ENCODE measurements around the gene GDPD5.

GDPD5 gene

DNA sequence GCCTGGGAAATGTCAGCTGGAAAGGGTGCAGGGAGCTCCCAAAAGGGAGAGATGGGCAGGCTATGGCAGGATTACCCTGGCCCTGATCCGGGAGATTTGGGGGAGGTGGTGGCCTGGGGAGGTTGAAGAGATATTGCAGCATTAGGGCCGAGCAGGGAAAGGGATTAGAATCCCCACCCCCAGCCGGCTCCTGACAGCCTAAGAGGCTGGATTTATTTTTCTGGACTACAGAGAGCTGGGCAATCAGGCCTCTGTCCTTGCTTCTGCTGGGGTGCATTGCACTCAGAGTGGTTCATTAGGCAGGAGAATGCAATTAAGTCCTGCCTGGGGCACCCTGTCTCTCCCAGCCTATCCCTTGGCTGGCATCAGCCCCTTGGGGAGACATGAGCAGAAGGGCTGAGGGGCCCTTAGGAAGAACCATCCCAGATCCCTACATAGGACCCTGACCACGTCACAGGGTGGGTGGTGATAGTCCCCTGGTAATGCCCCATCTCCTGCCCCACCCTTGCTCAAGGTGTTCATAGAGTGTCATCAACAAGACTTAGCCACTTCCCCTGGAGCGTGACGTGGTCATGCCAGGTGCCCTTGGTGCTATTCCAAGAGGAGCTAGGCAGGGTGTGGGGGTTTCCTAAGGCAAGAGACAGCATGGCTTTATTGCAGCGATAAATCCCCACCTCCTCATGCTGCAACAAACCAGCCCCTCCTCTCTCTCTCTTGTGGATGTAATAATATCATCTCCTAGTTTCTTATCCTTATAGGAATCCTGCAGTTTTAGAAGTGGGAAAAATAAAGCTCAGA lies 54.4 kb downstream of the GDPD5 start:
- H3K36me3 Mint-ChIP-seq (ENCODE audit: insufficient read depth), result no peaks in the 10 kb centered on the region
- H3K27me3 Mint-ChIP-seq, result no peaks in the 10 kb centered on the region
- H3K4me1 Mint-ChIP-seq (ENCODE audit: low read depth in 2 of 2), result peaks cover 16 to 22% of the 10 kb centered on the region in 2 donors
- no peak overlapping the region for H3K27ac Mint-ChIP-seq
- H3K9me3 Mint-ChIP-seq, result no peaks in the 10 kb centered on the region
- no peak for ATAC-seq (replicated peaks)
- no peak overlapping the region for H3K4me3 Mint-ChIP-seq
- no peak for DNase-seq

DNA sequence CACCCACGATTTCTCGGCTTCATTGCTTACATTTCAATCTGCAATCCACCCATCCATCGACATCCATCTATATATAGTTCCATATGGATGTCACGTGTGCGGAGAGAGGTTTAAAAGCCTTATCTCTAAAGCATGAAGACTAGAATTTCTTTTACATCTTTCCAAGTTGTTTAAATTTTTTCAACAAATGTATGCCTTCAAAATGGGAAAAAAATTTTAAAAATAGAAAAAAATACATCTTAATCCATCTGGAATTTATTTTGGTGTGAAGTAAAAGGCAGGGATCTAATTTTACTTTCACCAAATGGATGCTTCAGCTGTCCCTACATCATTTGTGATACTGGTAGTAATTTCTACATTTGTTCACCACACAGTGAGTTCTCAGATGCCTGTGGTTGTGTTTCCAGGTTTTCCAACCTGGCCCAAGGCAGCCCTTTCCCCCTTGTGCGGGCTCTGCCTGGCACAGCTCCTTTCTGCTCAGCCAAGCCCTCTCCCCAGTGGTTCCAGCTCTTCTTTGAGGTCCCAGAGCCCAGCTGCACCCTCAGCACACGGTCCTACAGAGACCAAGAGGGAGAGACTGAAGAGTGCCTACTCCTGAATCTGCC lies 55.2 kb downstream of the GDPD5 start:
- H3K9me3 Mint-ChIP-seq, result no peaks in the 10 kb centered on the region
- no peaks in the 10 kb centered on the region for H3K27me3 Mint-ChIP-seq
- no peak for DNase-seq
- H3K4me3 Mint-ChIP-seq, result no peak overlapping the region
- no peak for ATAC-seq (replicated peaks)
- H3K4me1 Mint-ChIP-seq (ENCODE audit: low read depth in 2 of 2), result peaks cover 11 to 14% of the 10 kb centered on the region in 2 donors
- H3K36me3 Mint-ChIP-seq (ENCODE audit: insufficient read depth), result no peaks in the 10 kb centered on the region
- no peak overlapping the region for H3K27ac Mint-ChIP-seq

DNA sequence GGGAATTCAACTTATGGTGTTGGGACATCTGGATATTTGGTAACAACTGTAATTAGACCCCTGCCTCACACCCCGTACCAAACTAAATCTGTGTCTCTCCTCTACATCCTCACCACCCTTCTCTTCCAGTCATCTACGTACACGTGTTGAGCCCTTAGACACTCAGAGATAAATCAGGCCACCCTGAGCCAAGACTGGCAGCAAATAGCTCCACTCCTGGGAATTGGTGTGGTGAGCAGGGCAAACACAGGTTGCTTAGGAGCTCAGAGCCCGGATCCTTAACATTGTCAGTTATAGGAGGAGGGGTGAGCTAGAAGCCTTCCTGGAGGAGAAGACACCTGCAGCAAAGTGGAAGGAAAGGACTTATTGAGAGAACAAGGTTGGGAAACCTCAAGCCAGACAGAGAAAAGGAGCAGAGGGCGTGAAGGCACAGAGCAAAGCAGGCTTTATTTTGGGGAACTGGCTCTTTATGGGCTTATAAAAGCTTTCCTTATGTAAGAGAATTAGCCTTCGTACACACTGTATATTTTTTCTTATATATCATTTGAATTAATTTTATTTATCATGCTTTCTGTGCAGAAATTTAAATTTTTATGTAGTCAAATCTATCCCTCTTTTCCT lies 55.8 kb downstream of the GDPD5 start:
- H3K27ac Mint-ChIP-seq, result no peak overlapping the region
- no peaks in the 10 kb centered on the region for H3K27me3 Mint-ChIP-seq
- H3K4me3 Mint-ChIP-seq, result no peak overlapping the region
- H3K4me1 Mint-ChIP-seq (ENCODE audit: low read depth in 2 of 2), result peaks cover 6 to 8% of the 10 kb centered on the region in 2 donors
- H3K36me3 Mint-ChIP-seq (ENCODE audit: insufficient read depth), result no peaks in the 10 kb centered on the region
- DNase-seq (no peak), ATAC-seq (replicated peaks) (no peak)
- H3K9me3 Mint-ChIP-seq, result no peaks in the 10 kb centered on the region

DNA sequence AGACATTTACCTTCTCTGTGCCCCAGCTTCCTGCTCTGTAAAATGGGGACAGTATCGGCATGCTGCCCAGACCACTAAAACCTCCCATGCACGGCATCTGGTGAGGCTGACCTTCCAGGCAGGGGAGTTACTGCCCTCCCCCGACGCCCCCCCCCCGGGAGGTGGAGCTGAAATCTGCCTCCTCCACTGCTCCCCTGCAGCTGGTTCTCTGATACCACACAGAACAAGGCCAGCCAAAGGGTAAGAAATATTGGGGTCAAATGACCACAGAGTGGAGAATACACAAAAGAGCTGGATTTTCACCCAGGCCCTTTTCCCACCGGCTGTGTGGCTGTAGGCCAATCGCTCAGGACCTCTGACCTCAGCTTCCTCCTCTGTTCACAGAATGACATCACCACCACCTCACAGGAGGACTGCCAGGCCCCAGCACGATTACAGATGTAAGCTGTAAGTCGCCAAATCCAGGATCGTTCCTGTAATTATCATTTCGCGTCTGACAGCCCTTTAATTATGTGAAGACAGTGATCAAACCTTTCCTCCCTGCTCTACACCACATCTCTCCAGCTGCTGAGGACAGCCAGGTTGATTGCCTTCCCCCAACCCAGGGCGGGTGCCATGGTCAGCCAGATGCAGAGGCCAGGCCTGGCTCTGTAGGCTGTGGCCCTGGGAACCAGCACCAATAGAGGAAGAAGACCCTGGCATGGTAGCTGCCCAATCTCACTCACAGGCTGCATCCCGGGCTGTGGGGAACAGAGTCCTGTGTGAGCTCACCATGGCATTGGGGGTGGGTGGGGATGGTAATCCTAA lies 57.0 kb downstream of the GDPD5 start:
- Mint-ChIP-seq H3K27ac (peak overlapping the region; percentile 44 to 74), H3K4me1 (ENCODE audit: low read depth in 2 of 2) (peaks cover 0 to 6% of the 10 kb centered on the region in 2 donors), H3K36me3 (ENCODE audit: insufficient read depth) (no peaks in the 10 kb centered on the region), H3K4me3 (no peak overlapping the region), H3K9me3 (no peaks in the 10 kb centered on the region), H3K27me3 (no peaks in the 10 kb centered on the region)
- ATAC-seq (replicated peaks) (no peak), DNase-seq (no peak)

DNA sequence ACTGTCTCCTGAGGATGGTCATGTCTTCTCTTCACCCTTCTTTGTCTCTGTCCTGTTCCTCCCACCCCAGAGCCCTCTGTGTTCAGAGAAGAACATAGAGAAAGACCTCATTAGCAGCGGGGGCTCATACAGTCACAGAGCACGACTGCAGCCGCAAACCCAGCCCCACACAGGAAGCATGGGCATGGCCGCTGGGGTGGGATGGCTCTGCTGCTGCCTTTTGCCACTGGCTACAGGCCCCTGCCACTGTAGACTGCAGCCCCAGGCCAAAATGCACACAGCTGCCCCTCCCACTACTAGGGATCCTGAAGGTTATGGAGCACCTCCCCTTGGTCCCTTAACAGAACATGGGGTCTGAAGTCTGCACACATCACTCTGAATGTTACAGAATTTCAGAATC lies 57.9 kb downstream of the GDPD5 start:
- no peak overlapping the region for H3K4me3 Mint-ChIP-seq
- no peak overlapping the region for H3K27ac Mint-ChIP-seq
- DNase-seq, result no peak
- H3K4me1 Mint-ChIP-seq (ENCODE audit: low read depth in 2 of 2), result peaks cover 0 to 4% of the 10 kb centered on the region in 2 donors
- no peaks in the 10 kb centered on the region for H3K9me3 Mint-ChIP-seq
- H3K36me3 Mint-ChIP-seq (ENCODE audit: insufficient read depth), result no peaks in the 10 kb centered on the region
- no peak for ATAC-seq (replicated peaks)
- no peaks in the 10 kb centered on the region for H3K27me3 Mint-ChIP-seq

DNA sequence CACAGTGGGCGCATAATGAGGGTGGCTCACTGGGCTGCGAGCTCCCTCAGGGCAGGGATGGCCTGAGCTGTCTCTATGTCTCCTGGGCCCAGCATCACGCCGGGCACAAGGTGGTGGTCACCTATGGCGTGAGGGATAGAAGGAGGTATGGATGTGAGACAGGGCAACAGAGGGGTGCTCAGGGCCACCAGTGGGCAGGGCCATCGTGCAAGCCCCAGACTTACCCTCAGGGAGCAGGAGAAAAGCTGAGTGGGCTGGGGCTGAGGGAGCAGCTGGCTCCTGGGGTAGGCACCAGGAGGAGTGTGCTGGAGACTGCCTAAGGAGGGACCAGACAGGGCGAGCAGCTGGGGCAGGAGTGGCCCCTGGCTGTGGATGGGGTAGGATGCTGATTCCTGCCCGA lies 58.4 kb downstream of the GDPD5 start:
- H3K27ac Mint-ChIP-seq, result no peak overlapping the region
- peaks cover 0 to 4% of the 10 kb centered on the region in 2 donors for H3K4me1 Mint-ChIP-seq (ENCODE audit: low read depth in 2 of 2)
- no peak for DNase-seq

DNA sequence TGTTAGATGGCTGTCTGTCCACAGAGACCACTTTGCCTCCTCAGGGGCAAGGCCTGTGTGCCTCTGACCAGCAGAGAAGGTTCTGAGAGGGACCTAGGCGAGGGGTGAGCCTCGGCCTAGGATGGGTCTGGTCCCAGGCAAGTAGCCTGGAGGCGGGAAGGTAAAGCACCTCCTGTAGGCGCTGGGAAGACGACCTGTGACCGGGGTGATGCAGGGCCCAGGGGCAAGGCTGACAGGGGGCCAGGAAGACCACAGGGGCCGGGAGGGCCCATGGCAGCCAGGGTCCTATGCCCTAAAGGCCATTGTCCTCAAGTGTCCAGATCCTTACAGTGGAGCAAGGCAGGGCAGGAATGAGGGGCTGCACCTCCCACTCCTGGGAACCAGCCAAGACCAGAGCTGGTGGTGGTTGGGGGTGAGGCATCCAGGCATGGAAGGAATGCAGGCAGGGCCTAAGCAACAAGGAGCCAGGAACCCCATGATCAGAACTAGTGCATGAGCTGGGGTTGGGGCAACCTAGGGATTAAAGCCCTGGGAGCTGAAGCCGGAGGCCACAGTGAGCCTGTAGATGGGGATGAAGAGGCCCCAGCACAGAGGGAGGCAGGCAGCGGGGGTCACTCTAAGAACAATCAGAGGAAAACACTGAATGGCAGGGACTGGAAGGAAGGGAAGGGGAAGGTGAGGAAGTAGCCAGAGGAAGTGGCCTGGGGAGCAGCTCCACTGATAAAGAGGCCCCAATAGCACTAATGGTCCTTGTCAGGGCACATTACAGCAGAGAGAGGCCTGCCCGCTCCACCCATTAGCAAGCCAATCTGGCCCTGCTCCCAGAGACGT lies 59.8 kb downstream of the GDPD5 start:
- ATAC-seq (replicated peaks) (no peak), DNase-seq (no peak)
- H3K36me3 Mint-ChIP-seq (ENCODE audit: insufficient read depth), result no peaks in the 10 kb centered on the region
- H3K27me3 Mint-ChIP-seq, result no peaks in the 10 kb centered on the region
- no peak overlapping the region for H3K4me3 Mint-ChIP-seq
- H3K4me1 Mint-ChIP-seq (ENCODE audit: low read depth in 2 of 2), result peaks cover 0 to 4% of the 10 kb centered on the region in 2 donors
- peak overlapping the region; percentile 28 to 74 for H3K27ac Mint-ChIP-seq
- no peaks in the 10 kb centered on the region for H3K9me3 Mint-ChIP-seq

More for the DNA sequence above, 58.4 kb downstream of the GDPD5 start:
- no peaks in the 10 kb centered on the region for H3K27me3 Mint-ChIP-seq
- H3K36me3 Mint-ChIP-seq (ENCODE audit: insufficient read depth), result no peaks in the 10 kb centered on the region
- no peak for ATAC-seq (replicated peaks)
- H3K4me3 Mint-ChIP-seq, result no peak overlapping the region
- no peaks in the 10 kb centered on the region for H3K9me3 Mint-ChIP-seq

DNA sequence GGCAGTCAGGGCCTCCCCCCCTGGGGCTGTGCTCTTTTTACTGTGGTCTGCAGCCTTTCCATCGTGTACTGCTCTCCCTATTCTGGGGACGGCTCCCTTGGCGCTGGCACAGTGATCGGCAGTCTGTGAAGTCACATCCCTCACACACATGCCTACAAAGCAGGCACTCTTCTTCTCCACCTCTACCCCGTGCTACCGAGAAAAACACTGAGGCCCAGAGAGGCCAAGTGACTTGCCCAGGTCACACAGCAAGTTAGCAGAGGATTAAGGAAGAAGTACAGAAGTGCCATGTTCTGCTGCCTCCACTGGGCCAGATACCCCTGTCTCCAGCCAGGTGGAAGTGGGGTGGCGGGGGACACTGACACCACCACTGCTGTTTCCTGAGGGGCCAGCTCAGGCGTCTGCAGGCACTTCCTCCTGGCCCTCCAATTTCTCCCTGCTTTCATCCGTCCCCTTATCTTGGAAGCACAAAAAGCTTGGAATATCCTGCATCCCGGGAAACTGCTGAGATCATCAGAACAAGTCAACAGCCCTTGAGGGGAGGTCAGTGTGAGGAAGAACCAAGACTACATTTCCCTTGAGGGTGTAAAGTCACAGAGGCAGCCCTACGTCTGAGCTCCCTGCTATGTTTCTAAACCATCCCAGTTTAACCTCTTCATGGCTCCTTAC lies 62.5 kb downstream of the GDPD5 start:
- H3K9me3 Mint-ChIP-seq, result no peaks in the 10 kb centered on the region
- peak overlapping the region in 1 of 2 donors; percentile 75 for H3K27ac Mint-ChIP-seq

DNA sequence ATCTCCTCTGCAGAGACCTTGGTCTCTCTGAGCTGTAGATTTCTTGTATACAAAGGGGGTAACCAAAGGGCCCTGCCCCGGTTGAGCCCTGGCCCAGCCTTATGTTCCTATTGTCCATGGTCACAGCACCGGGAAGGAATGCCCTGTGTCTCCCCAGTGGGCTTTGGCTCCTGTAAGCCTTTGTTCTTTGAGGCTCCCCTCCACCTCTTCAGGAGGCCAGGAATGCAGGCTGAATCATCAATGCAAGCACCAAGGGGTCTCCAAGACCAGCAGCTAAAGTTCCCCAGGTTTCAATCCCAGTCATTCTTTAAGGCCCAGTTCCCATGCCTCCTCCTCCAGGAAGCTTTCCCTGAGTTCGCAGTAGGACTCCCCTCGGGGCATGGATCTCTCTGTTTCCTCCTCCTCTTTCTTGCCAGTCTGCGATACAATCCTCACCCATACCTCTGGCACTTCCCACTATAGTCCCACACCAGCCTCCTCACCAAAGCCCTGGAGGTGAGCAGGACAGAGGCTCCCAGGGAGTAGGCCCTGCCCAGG lies 63.6 kb downstream of the GDPD5 start:
- peak overlapping the region in 1 of 2 donors; percentile 49 for H3K27ac Mint-ChIP-seq
- H3K9me3 Mint-ChIP-seq, result no peaks in the 10 kb centered on the region
- H3K27me3 Mint-ChIP-seq, result no peaks in the 10 kb centered on the region
- no peak for DNase-seq
- H3K4me1 Mint-ChIP-seq (ENCODE audit: low read depth in 2 of 2), result peaks cover 0 to 4% of the 10 kb centered on the region in 2 donors
- no peak for ATAC-seq (replicated peaks)
- H3K36me3 Mint-ChIP-seq (ENCODE audit: insufficient read depth), result peaks cover 9% of the 10 kb centered on the region
- no peak overlapping the region for H3K4me3 Mint-ChIP-seq

More for the DNA sequence above, 62.5 kb downstream of the GDPD5 start:
- no peak for ATAC-seq (replicated peaks)
- H3K4me1 Mint-ChIP-seq (ENCODE audit: low read depth in 2 of 2), result peaks cover 0 to 4% of the 10 kb centered on the region in 2 donors
- no peak overlapping the region for H3K4me3 Mint-ChIP-seq
- peaks cover 9% of the 10 kb centered on the region for H3K36me3 Mint-ChIP-seq (ENCODE audit: insufficient read depth)
- H3K27me3 Mint-ChIP-seq, result no peaks in the 10 kb centered on the region
- no peak for DNase-seq

DNA sequence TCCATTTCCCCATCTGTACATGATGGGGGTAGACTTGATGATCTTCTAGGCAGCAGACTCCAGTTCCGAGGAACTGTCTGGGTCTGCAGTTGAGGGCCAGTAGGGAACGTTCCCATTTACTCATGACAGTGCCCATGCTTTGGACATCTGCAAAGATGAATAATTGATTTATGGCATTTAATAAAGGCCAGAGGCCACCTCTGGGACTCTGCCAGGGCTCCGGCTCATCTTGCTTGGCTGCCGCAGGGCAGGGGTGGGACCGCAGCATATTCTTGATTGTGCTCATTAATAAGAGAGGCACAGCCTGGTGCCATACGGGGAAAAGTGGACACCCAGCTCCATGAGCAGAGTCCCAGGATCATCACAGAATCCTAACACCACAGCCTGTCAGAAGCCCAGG lies 64.6 kb downstream of the GDPD5 start:
- H3K4me3 Mint-ChIP-seq, result no peak overlapping the region
- H3K27me3 Mint-ChIP-seq, result no peaks in the 10 kb centered on the region
- H3K9me3 Mint-ChIP-seq, result no peaks in the 10 kb centered on the region
- ATAC-seq (replicated peaks), result no peak
- peaks cover 0 to 2% of the 10 kb centered on the region in 2 donors for H3K4me1 Mint-ChIP-seq (ENCODE audit: low read depth in 2 of 2)
- peaks cover 12% of the 10 kb centered on the region for H3K36me3 Mint-ChIP-seq (ENCODE audit: insufficient read depth)
- H3K27ac Mint-ChIP-seq, result no peak overlapping the region
- no peak for DNase-seq

DNA sequence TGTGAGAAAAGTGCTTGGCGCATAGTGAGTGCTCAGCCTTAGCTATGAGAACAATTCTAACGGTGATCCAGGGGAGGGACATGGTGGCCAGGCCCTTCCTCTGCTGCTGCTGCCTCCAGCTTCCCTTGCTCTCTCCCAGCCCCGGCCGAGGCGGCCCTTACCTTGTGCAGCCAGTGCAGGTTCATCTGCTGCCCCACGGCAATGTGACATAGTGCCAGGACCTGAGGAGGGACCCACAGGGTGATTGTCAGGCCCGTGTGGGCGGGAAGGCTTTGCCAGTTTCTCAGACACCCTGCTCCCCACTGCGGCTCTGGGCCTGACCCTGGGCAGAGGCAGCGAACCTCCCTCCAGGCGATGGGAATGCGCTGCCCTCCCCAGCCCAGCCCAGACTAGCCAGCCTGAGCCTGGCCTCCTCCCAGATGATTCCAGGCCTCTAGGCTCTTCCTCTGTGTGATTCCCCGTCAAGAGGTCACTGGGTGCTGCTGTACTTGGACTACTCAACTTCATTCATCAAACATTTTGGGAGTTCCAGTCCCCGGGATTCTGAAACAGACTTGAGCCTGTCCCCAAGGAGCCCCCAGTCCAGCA lies 69.1 kb downstream of the GDPD5 start:
- H3K36me3 Mint-ChIP-seq (ENCODE audit: insufficient read depth), result peaks cover 18% of the 10 kb centered on the region
- DNase-seq, result no peak
- H3K27me3 Mint-ChIP-seq, result no peaks in the 10 kb centered on the region
- no peak for ATAC-seq (replicated peaks)
- no peaks in the 10 kb centered on the region for H3K9me3 Mint-ChIP-seq
- H3K4me3 Mint-ChIP-seq, result no peak overlapping the region
- H3K27ac Mint-ChIP-seq, result no peak overlapping the region
- no peaks in the 10 kb centered on the region for H3K4me1 Mint-ChIP-seq (ENCODE audit: low read depth in 2 of 2)

DNA sequence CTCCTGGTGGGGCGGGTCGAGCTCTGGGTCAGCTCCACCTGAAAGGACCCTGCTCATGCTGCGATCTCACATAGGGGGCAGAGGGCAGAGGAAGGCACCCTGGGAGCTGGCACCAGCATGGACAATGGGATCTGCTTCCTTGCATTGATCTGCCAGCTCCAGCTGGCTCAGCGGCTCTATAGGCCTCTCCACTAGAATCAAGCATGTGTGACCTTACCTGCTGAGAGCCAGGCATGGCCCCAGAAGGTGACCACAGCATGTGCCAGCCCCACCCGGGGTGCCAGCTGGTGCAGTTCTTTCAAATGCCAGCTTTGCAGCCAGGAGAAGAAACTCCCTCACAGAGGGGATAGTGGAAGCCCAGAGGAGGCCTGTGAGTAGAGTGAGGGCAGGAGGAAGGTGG lies 70.8 kb downstream of the GDPD5 start:
- Mint-ChIP-seq H3K9me3 (no peaks in the 10 kb centered on the region), H3K4me3 (no peak overlapping the region), H3K27me3 (no peaks in the 10 kb centered on the region), H3K27ac (no peak overlapping the region), H3K4me1 (ENCODE audit: low read depth in 2 of 2) (no peaks in the 10 kb centered on the region), H3K36me3 (ENCODE audit: insufficient read depth) (peaks cover 16% of the 10 kb centered on the region)
- DNase-seq (no peak), ATAC-seq (replicated peaks) (no peak)
